GM19467 (cell line): ENCODE data around the gene LRRC8C.

Experiments
- ATAC-seq: cut with Tn5 transposase; IDR thresholded peaks from one replicate; pipeline ENCODE4 v1.9.1; 2021; ENCODE audit warnings: mild to moderate bottlenecking, moderate library complexity; ENCODE audit not compliant: unreplicated experiment

The LRRC8C gene

GRCh38 chr1:89633248-89633799 lies 404 bp downstream of the LRRC8C start:
- peak; percentile 49 for ATAC-seq

DNA sequence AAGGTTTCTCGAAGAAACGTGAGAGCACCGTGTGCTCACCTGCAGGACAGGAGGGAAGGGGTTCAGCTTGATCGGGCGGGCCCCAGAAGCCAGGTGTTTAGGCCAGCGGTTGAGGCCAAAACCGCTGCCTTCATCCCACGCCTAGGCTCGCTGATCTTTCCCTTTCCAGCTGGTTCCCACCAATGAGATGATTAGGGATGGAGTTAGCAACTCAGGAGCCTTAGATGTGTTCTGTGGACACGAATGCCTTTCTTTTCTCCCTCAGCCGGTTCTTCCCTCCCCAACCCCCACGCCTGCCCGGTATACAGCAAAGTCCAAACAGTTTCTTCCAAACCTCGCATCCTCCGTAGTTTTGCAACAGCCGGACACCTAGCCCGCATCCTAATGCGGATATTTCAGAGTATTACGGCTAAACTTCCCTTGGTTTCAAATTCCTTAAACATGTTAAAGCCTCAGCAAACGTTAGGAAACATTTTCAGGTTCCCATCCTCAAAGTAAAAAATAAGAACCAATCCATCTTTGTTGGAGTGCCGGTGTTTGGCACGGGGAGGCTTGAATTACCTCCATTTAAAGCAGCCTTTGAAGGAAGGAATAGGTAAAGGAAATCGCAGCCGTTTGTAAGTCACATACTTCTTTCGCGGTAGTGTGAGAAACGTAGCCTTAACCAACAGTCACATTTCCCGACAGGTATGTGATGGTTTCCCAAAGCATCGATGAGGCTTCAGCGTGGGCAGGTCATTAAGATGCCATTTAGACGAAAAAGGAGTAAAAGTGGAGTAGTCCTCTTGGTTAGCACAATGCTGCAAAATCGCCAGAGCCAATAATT lies 1.1 kb downstream of the LRRC8C start:
- no peak for ATAC-seq

DNA sequence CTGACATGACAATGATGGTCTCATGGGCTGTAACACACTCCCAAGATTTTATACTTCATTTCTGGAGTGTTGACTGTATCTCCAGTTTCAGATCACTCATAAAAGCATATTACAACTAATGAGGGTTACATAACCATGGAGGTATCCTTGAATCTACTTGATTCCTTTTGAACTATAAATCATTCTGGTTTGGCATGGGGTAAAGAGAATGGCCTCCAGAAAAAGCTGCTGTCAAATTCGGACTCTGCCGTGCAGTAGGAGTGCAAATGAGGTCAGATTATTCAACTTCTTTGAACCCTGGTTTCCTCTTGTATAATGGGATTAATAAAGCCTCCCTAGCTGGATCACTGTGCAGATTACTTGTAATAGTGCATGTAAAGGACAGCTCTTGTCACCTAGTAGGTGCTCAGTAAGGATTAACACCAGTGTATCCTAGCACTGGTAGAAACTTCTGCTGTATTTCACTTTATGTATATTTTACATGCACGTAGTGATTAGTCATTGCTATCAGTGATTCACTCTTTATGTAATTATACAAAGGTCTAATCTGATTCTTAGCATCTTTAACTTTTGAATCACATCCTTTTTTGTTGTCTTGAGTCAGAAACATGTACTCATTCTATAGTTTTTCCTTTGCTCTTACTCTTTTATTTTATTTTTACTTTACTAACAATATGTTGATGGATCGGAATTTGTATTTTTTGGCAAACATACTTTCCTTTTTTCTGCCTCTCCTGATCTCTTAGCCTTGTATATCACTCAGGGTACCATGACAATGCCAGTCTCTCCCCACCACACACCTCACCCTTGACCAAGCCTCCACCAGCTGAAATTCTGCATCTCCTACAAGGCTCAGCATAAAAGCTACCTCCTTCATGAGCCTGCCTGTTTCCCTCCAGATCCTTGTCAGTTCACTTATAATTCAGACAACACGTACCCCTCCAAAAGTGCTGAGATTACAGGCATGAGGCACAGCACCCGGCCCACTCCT lies 3.2 kb downstream of the LRRC8C start:
- ATAC-seq: no peak

GRCh38 chr1:89637496-89637895 lies 4.6 kb downstream of the LRRC8C start:
- ATAC-seq: no peak

- no peak for ATAC-seq
Measured at GRCh38 chr1:89640440-89640839, 7.5 kb downstream of the LRRC8C start.

- no peak for ATAC-seq
Measured at GRCh38 chr1:89641781-89642180, 8.9 kb downstream of the LRRC8C start.

DNA sequence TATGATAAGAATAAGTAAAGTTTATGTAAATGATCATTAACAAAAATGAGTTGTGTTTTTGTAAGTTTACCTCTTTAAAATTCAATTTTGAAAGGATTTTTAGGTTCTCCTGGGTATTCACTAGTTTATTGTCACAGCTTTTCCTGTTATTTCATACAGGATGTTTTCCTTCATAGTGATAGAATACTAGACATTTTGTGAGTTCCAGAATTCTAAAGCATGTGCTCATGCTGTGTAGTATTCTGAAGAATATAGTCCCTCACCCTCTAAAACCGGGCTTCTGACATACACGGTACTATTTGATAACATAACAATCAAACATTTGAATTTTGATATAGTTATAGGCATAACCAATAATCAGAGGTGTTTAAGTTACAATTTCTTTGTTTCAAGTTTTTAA lies 10.7 kb downstream of the LRRC8C start:
- no peak for ATAC-seq

DNA sequence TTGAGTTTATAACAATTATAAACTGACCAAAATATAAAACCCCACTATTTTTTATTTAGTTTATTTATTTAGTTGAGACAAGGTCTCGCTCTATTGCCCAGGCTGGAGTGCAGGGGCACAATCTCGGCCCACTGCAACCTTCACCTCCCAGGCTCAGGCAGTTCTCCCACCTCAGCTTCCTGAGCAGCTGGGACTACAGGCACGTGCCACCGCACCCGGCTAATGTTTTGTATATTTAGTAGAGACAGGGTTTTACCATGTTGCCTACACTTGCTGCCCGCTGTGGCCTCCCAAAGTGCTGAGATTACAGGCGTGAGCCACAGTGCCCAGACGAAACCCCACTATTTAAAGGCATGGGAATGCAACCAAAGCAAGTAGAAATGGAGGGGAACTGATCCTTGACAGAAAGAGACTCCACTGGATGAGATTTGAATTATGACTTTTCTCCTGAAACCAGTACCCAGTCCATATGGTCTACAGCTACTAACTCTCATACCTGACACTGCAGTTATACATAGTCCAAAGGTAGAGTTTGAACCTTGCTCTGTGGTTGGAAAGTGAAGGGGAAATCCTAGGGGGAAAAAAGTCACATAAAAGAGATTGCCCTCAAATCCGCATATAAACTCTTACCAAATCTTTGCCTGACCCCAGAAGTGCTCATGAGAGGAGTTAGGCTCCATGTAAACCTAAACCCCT lies 11.3 kb downstream of the LRRC8C start:
- ATAC-seq: no peak

GRCh38 chr1:89646259-89646658 lies 13.3 kb downstream of the LRRC8C start:
- no peak for ATAC-seq

DNA sequence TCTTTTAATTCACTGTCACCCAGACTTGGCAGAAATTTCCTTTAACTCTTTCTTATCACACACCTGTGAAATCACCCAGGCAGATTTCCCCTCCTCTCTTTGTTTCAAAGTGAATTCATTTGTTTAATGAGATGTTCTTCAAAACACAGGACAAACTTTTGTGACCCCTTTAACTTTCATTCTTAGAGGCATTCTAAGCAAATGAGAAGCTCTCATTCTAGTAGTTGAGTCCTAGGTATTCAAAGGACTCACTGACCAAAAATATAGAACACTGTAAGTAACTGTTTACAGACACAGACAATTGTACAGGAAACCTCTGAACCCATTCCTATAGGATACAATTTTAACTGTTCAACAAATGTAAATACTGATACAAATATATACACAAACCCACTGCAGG lies 16.9 kb downstream of the LRRC8C start:
- ATAC-seq: no peak

DNA sequence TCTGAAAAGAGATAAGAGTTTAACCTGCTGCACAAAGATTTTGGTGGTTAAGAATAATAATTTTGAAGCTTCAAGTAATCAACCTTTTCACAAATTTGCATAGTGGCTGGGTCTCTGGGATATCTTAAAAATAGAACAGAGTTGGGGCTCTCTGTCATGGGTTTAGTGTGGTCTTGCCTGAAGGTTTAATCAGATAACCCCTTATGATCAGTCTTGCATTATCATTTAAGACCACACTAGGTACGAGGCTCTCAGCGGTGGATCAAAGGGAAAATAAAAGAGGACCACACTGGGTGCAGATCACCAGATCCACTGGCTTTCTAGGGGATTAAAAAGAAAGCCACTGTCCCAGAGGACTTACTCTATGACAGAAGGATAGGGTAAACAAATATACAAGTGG lies 19.5 kb downstream of the LRRC8C start:
- ATAC-seq: no peak

GRCh38 chr1:89657886-89658285 lies 25.0 kb downstream of the LRRC8C start:
- ATAC-seq: peak; percentile 52

DNA sequence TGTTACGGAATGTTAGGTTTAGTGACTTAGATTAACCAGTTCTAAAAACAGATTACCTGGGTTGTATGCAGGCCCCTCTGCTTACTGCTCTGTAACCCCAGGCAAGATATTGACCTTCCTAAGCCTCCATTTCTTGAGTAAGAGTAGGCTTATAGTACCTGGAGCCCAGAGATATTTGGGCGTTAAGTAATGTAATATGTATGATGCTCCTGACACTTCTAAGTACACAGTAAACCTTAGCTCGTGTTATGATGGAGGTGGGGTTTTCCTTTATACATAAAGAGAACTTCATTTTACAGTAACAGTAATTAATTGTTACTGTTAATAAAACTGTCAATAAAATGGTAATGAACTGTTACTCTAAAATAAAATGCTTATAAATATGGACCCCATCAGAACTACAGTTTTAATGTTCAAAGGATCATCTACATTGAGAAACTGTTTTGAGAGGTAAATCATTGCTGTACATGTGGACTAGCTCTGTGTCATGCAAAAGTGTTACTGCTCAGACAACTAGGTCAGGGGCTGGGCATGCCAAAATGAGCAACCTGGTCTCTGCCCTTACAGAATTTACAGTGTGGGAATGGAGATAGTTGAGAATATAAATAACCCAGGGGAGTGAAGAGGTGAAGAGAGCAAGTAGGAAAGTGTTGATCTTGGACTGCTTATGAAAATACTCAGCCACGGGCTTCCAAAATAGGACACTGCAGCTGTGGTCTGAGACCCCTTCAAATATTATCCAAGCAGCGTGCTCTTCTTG lies 26.6 kb downstream of the LRRC8C start:
- ATAC-seq: no peak

DNA sequence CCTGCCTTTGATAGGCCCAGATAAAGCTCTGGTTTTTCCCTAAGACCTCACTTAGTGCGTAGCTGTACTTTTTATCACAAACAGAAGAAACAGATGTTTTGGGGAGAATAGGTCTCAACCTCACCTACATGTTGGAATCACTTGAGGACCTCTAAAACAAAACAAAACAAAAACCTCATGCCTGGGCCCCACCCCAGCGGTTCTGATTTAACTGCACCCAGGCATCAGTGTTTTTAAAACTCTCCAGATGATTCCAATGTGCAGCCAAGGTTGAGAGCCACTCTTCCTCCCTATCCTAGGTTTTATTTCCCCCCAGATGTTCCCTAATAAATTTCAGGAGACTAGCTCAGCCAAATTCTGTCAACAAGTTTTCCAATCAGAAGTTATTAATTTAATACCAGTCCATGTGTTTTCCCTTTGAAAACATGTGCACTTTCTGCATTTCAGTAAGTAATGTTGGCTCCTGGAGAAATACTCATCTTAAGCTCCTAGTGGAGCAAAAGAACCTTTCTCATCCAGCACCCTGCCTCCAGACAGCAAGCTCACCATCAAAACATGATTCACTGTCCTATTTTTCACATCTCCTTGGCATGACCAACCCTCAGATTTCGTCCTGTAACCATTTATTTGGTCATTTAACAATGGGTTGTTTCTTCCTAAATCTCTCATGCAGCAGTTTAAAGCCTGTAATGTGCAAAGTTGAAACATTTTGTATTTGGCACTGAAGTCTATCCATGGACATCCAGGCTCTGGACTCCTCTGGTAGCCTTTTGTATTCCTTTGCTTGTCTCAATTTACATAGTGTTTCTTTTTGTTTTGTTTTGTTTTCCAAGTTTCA lies 27.5 kb downstream of the LRRC8C start:
- ATAC-seq: no peak

DNA sequence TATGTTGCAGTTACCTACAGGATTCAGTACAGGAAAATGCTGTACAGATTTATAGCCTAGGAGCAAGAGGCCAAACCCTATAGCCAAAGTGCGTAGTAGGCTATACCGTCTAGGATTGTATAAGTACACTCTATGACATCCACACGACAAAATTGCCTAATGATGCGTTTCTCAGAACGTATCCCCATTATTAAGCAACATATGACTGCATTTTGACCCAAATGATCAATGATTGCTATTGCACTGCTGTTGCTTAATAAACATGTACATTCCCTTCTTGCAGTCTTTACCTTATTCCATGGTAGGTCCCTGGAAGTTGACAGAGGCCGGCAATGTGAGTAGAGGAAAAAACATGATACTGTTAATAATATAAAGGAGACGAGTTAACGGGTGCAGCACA lies 33.0 kb downstream of the LRRC8C start:
- ATAC-seq: no peak

GRCh38 chr1:89666640-89667039 lies 33.7 kb downstream of the LRRC8C start:
- no peak for ATAC-seq

- ATAC-seq: no peak
Measured at GRCh38 chr1:89667691-89668090, 34.8 kb downstream of the LRRC8C start.

GRCh38 chr1:89668961-89669360 lies 36.0 kb downstream of the LRRC8C start:
- ATAC-seq: no peak

DNA sequence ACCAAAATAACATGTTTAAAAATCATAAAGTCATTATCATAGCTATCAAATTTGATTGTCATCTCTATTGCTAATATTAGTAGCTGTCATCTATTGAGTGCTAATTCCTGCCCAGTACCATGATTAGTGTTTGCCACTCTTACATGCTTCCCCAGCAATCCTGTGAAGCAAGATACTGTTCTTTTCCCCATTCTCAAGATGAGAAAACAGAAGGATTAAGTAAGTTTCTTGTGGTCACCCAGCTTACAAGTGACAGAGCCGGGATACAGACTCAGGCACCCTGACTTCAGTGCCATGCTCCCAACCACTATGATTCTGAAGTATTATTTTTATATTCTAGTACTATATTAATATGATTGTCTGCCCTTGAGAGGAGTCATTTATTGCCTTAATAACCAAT lies 36.5 kb downstream of the LRRC8C start:
- no peak for ATAC-seq
